ENCODE data around the gene FUT9.

Gene FUT9

DNA sequence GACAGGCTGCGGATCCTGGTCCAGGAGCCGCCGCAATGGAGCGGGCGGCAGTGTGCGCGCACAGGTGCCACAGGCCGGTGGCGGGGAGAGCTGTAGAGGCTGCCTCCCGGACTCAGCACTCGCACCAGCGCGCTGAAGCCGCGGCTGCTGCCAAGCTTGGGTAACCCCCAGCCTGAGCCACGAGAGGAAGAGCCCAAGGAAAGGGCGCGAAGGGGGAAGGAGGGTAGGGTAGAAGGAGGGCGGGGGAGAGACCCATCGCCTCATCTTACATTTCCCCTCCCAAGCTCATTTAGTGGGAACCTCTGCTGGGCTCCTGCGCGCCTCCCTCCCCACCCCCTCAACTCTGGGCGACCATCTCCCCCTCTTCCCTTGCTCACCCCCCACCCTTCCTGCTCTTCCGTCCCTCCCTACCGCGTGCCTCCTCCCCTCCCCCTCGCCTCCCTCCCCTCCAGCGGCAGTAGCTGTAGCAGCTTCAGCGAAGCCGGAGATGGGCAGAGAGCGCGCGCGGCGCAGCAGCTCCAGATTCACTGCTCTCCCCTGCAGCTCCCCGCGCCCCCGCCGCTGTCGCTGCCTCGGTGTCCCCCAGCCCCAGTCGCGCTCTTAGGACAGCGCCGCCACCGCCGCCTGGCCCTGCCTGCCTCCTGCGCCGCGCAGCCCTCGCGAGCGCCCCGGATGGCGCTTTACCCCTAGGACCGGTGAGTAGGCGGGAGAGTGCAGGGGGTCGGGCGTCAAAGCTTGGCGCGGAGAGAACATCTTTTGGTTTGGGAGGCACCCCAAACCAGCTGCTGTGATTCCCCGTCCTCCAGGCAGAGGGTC is at the start of gene FUT9:
FUT9 (plus strand) TSS at position 457 of the 816 bp plus-strand sequence. CDS start 187,182 bp downstream, outside the sequence.
- DNase-seq (ENCODE audit: low read depth, low spot score), result peak; percentile 9
- TF ChIP-seq, protein P1, sequence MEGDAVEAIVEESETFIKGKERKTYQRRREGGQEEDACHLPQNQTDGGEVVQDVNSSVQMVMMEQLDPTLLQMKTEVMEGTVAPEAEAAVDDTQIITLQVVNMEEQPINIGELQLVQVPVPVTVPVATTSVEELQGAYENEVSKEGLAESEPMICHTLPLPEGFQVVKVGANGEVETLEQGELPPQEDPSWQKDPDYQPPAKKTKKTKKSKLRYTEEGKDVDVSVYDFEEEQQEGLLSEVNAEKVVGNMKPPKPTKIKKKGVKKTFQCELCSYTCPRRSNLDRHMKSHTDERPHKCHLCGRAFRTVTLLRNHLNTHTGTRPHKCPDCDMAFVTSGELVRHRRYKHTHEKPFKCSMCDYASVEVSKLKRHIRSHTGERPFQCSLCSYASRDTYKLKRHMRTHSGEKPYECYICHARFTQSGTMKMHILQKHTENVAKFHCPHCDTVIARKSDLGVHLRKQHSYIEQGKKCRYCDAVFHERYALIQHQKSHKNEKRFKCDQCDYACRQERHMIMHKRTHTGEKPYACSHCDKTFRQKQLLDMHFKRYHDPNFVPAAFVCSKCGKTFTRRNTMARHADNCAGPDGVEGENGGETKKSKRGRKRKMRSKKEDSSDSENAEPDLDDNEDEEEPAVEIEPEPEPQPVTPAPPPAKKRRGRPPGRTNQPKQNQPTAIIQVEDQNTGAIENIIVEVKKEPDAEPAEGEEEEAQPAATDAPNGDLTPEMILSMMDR (IDR thresholded peaks at IDR 0.05; ENCODE audit: low read depth, low read length), result no peak
- in situ Hi-C loops (cut with HindIII; ENCODE audit: low sequenced_read_pairs), result no loop called here
- H3K4me3 ChIP-seq (ENCODE audit: low read depth, low read length), result peak within 1 kb of the TSS; percentile 20

DNA sequence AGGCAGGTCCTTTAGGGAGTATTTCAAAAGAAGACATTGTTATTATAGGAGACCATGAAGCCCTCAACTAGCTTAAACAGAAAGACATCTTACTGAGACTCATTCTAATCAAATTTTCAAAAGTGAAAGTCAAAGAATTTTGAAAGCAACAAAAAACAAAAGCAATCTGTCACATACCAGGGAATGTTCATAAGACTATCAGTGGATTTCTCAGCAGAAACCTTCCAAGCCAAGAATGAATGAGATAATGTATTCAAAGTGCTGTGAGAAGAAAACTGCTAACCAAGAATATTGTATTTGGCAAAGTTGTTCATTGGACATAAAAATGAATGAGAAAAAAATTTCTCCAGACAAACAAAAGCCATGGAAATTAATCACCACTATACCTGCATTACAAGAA is 48.2 kb upstream of the FUT9 start:
- in situ Hi-C loops (cut with HindIII; ENCODE audit: low sequenced_read_pairs), result no loop called here
- TF ChIP-seq, protein P1 (IDR thresholded peaks at IDR 0.05; ENCODE audit: low read depth, low read length), result no peak
- no peak for DNase-seq (ENCODE audit: low read depth, low spot score)
- no peak overlapping the region for H3K4me3 ChIP-seq (ENCODE audit: low read depth, low read length)

DNA sequence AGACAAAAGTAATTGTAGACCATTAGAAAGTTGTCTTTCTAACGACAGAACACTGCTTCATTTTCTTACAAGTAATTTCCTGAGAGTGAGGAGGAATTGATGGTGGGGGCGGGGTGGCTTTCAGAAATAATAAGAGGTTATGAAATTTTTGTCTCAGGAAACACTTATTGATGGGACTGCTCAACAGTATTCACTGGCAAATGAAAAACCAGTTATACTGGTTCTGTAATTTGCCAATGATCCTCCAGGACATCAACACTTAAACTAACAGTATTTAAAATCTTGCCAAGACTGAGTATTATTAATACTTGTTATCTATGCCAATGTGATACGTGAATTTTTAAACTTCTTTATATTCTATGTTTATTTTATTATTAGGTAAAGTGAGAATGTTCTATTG is 41.8 kb upstream of the FUT9 start:
- TF ChIP-seq, protein P1 (IDR thresholded peaks at IDR 0.05; ENCODE audit: low read depth, low read length), result no peak
- no peak for DNase-seq (ENCODE audit: low read depth, low spot score)
- in situ Hi-C loops (cut with HindIII; ENCODE audit: low sequenced_read_pairs), result no loop called here
- H3K4me3 ChIP-seq (ENCODE audit: low read depth, low read length), result no peak overlapping the region

DNA sequence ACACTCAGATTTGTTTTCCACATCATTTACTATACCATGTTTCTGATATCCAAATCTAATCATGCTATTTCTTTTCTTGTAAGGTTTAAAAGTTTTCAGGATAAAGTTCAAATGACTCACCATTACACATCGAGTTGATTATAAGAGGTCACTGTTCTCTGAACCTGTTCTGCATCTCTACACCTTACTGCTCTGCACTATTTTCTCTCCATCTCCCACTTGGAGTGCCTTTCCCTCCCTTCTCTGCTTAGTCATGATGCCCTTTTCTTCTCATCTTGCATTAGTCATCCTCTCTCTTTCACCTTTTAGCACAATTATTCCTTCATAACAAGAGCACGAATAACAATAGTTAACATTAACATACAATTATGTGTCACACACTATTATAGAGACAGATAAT is 37.5 kb upstream of the FUT9 start:
- no peak for DNase-seq (ENCODE audit: low read depth, low spot score)
- TF ChIP-seq, protein P1 (IDR thresholded peaks at IDR 0.05; ENCODE audit: low read depth, low read length), result no peak
- in situ Hi-C loops (cut with HindIII; ENCODE audit: low sequenced_read_pairs), result no loop called here
- H3K4me3 ChIP-seq (ENCODE audit: low read depth, low read length), result no peak overlapping the region

DNA sequence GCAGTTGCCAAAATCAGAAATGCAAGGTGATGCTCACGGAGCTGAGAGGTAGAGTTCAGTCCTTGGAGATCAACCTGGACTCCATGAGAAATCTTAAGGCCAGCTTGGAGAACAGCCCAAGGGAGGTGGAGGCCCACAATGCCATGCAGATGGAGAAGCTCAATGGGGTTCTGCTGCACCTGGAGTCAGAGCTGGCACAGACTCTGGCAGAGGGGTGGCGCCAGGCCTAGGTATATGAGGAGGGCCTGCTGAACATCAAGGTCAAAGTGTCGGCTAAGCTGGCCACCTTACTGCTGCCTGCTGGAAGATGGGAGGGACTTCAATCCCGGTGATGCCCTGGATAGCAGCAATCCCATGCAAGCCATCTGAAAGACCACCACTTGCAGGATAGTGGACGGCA is 23.9 kb upstream of the FUT9 start:
- in situ Hi-C loops (cut with HindIII; ENCODE audit: low sequenced_read_pairs), result no loop called here
- TF ChIP-seq, protein P1 (IDR thresholded peaks at IDR 0.05; ENCODE audit: low read depth, low read length), result no peak
- no peak for DNase-seq (ENCODE audit: low read depth, low spot score)
- H3K4me3 ChIP-seq (ENCODE audit: low read depth, low read length), result no peak overlapping the region

DNA sequence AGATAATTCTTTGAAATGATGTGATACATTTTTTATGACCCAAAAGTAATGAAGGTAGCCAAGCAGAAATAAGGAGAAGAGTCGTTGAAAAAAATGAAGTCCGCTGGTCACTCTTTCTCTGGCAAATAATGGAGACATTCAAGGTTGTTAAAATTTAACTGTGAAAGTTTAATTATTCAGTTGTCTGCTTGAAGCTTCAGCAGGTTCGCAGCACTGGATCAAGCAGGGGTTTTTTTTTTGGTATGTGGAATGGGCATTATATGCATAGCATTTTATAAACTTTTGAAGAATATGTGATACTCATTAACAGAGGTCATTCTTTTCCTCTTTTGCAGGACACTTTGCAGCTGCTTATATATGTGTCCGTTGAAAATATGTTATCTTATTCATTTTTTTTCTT is 21.6 kb upstream of the FUT9 start:
- DNase-seq (ENCODE audit: low read depth, low spot score), result no peak
- TF ChIP-seq, protein P1 (IDR thresholded peaks at IDR 0.05; ENCODE audit: low read depth, low read length), result no peak
- in situ Hi-C loops (cut with HindIII; ENCODE audit: low sequenced_read_pairs), result no loop called here

More for the DNA sequence above, 21.6 kb upstream of the FUT9 start:
- H3K4me3 ChIP-seq (ENCODE audit: low read depth, low read length), result no peak overlapping the region
